Right atrium auricular region (tissue), 2 donors: Measurements from ENCODE around the gene CPSF2. TPM values are rescaled to one million over a fixed set of nuclear protein-coding genes. Genes with fewer than 3 reads are reported as not detected.
"Not testable (repeated sequence)": the region's sequence is repeated elsewhere in the genome, so short reads cannot be mapped to it uniquely, and the experiment has no call there.

Source experiments
- DNase-seq: peaks from one replicate; pipeline ENCODE4 v3.0.0-alpha.2; 2019; ENCODE audit warnings: low spot score
- H3K27ac ChIP-seq, 2 donors: fragments of 200-600 bp; sonication (generic); 1 replicate in 1 of 2; 2 replicates in 1 of 2; pipeline ENCODE4 v1.5.1; 2016 to 2019
- H3K27me3 ChIP-seq, 2 donors: fragments of 200-600 bp; sonication (generic); one replicate each; pipeline versions ENCODE4 v1.5.1 to v1.6.0; 2017 to 2019
- H3K36me3 ChIP-seq: fragments of 200-600 bp; sonication (generic); one replicate; pipeline ENCODE4 v1.5.1; 2016
- H3K4me1 ChIP-seq, 2 donors: fragments of 200-600 bp; sonication (generic); one replicate each; pipeline versions ENCODE4 v1.5.1 to v1.6.0; 2017 to 2019
- H3K4me3 ChIP-seq, 2 donors: fragments of 200-600 bp; sonication (generic); 1 replicate in 1 of 2; 2 replicates in 1 of 2; pipeline ENCODE4 v1.5.1; 2017 to 2019; ENCODE audit warnings: mild to moderate bottlenecking in 1 of 2, moderate library complexity in 1 of 2
- H3K9me3 ChIP-seq, 2 donors: fragments of 200-600 bp; sonication (generic); one replicate each; pipeline ENCODE4 v1.5.1; 2019
- total RNA-seq, 2 donors: library from RNA; depleted of rRNA; stranded (reverse); fragments of >200 nt; gene quantifications; one replicate each; pipeline ENCODE4 v1.1.0, GENCODE V29; 2016
- TF ChIP-seq, protein P1 (sequence below), 2 donors: fragments of 200-600 bp; sonication (generic); IDR thresholded peaks; one replicate each; pipeline ENCODE4 v1.5.1; 2019; ENCODE audit warnings: antibody characterized with exemption in 2 of 2

The CPSF2 gene
- total RNA-seq, 2 donors from 2014 or later, result 24.4 to 24.8 TPM

DNA sequence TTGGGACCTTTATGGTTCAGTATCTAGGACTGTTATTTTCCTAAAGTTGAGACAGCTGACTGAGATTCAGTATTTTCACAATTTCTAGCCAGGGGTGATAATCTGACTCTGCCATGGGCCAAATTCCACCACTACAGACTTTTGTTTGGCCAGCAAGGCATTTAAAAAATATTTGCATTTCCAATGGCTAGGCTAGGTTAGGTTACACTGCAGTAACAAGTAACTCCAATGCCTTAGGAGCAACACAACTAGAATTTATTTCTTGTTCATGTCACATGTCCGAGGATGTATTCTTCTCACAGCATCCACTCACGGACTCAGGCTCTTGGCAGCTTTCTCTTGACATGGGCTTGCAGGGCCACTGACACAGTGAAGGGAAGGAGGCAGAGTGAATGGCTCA is 83.0 kb downstream of the CPSF2 start:
- Histone ChIP-seq H3K27me3 (no peaks in the 10 kb centered on the region), H3K4me1 (no peaks in the 10 kb centered on the region), H3K27ac (no peak overlapping the region), H3K36me3 (no peaks in the 10 kb centered on the region), H3K9me3 (no peaks in the 10 kb centered on the region), H3K4me3 (no peak overlapping the region)
- no peak for DNase-seq
- TF ChIP-seq, protein P1, sequence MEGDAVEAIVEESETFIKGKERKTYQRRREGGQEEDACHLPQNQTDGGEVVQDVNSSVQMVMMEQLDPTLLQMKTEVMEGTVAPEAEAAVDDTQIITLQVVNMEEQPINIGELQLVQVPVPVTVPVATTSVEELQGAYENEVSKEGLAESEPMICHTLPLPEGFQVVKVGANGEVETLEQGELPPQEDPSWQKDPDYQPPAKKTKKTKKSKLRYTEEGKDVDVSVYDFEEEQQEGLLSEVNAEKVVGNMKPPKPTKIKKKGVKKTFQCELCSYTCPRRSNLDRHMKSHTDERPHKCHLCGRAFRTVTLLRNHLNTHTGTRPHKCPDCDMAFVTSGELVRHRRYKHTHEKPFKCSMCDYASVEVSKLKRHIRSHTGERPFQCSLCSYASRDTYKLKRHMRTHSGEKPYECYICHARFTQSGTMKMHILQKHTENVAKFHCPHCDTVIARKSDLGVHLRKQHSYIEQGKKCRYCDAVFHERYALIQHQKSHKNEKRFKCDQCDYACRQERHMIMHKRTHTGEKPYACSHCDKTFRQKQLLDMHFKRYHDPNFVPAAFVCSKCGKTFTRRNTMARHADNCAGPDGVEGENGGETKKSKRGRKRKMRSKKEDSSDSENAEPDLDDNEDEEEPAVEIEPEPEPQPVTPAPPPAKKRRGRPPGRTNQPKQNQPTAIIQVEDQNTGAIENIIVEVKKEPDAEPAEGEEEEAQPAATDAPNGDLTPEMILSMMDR (IDR thresholded peaks at IDR 0.05), result no peak

DNA sequence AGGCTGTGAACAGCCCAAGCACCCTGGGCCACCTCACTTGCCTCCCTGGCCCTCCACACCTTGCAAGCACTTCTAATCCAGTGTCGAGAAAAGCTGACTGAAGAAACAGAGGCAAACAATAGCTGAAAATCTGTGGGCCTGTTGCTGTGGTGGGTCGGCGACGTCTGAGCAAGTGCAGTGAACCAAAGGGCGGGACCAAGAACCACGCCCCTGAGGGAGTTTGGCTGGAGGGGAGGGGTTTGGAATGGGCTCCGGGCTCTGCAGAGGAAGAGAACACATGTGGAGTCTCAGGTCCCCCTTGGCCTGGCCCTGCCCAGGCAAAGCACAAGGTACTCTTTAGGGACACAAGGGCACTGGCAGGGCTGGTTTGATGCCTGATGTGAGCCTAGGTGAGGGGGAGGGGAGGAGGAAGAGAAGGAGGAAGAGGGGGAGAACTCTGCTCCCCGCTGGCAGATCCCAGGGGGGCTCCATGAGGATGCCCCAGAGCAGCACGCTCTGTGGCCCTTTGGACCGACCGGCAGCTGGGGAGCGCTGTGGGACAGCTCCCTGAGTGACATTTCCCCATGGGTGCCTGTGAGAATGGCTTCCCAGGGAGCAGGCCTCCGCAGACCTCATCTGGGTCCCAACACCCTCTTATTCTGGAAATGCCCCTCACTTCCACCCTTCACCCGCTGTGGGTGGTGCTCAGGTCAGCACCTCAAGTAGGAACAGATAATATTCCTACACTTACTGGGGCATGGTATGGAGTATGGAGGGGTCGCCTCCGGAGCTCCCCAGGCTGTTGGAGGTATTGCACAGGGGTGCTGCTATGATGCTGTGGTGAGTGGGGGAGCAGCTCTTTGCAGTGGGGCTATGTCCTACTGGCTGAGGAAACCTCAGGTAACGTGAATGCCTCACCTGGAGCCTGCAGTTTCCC is 85.5 kb downstream of the CPSF2 start:
- DNase-seq, result no peak
- no peak overlapping the region for H3K27ac ChIP-seq
- H3K36me3 ChIP-seq, result no peaks in the 10 kb centered on the region
- no peaks in the 10 kb centered on the region for H3K4me1 ChIP-seq
- H3K4me3 ChIP-seq, result no peak overlapping the region
- TF ChIP-seq, protein P1 (IDR thresholded peaks at IDR 0.05), result no peak
- no peaks in the 10 kb centered on the region for H3K9me3 ChIP-seq
- H3K27me3 ChIP-seq, result no peaks in the 10 kb centered on the region

DNA sequence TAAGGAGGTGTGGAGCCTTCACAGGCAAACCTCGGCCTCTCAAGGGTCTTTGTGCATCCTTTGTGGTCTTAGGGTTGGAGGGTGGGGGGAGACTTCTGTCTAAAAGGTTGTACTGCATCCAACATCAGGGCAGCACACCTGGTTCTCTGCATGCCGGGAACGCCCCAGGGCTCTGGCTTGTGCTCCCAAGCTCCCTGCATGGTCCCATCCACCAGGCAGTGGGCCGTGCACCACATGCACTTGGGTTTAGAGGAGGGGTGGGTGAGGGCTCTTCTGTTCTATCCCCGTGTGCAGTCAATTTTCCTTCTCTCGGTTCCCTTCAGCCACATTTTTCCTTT is 86.1 kb downstream of the CPSF2 start:
- TF ChIP-seq, protein P1 (IDR thresholded peaks at IDR 0.05), result no peak
- no peaks in the 10 kb centered on the region for H3K27me3 ChIP-seq
- H3K4me1 ChIP-seq, result no peaks in the 10 kb centered on the region
- DNase-seq, result no peak
- no peak overlapping the region for H3K4me3 ChIP-seq
- H3K9me3 ChIP-seq, result no peaks in the 10 kb centered on the region
- no peak overlapping the region for H3K27ac ChIP-seq
- H3K36me3 ChIP-seq, result no peaks in the 10 kb centered on the region

DNA sequence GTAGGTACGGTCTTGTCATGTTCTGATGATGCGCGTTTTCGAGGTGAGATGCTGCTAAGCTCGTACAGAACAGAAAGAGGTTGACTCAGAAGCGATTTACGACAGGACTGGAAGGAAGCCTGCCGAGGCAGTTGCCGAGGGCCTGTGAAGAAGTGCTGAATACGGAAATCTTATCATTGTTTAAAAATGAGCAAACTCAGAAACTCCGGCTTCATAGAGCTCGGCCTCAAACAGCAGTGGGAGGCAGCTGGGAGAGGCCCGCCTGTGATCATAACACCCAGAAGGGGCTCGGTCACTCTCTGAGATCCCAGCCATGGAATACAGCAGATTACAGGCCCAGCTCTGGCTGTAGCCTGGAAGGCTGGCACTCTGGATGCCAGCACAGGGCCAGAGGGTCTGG is 87.4 kb downstream of the CPSF2 start:
- DNase-seq, result no peak
- TF ChIP-seq, protein P1 (IDR thresholded peaks at IDR 0.05), result no peak
- Histone ChIP-seq H3K27me3 (no peaks in the 10 kb centered on the region), H3K9me3 (no peaks in the 10 kb centered on the region), H3K4me3 (no peak overlapping the region), H3K27ac (no peak overlapping the region), H3K4me1 (no peaks in the 10 kb centered on the region), H3K36me3 (no peaks in the 10 kb centered on the region)

DNA sequence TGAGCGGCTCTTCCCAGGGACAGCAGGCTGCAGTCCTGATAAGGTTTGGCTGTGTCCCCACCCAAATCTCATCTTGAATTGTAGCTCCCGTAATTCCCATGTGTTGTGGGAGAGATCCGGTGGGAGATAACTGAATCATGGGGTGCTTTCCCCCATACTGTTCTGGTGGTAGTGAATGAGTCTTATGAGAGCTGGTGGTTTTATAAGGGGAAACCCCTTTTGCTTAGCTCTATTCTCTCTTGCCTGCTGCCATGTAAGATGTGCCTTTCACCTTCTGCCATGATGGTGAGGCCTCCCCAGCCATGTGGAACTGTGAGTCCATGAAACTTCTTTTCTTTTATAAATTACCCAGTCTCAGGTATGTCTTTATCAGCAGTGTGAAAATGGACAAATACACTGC is 91.4 kb downstream of the CPSF2 start:
- DNase-seq, H3K4me3 ChIP-seq, H3K4me1 ChIP-seq, H3K36me3 ChIP-seq, H3K9me3 ChIP-seq, H3K27me3 ChIP-seq, H3K27ac ChIP-seq: not testable (repeated sequence)

DNA sequence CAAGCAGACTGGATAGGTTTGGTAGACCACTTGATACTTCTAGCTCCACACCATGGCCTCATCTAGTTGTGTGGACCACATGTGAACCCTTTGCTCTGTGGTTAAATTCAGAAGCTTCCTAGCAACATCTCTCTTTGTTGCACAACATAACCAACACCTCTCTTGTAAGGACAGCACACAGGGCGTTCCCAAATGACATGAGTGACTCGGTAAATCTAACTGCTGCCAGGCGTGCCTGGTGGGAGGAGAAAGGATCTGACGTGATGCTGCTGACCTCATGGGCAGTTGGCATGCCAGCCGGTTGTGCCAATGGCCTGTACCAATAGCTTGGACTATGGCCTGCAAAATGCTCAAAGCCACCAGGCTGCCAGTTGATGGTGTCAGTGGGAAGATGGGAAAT is 93.8 kb downstream of the CPSF2 start:
- TF ChIP-seq, protein P1 (IDR thresholded peaks at IDR 0.05), result no peak
- no peaks in the 10 kb centered on the region for H3K36me3 ChIP-seq
- H3K9me3 ChIP-seq, result no peaks in the 10 kb centered on the region
- no peaks in the 10 kb centered on the region for H3K4me1 ChIP-seq
- no peak overlapping the region for H3K4me3 ChIP-seq
- H3K27me3 ChIP-seq, result no peaks in the 10 kb centered on the region
- DNase-seq, result no peak
- H3K27ac ChIP-seq, result no peak overlapping the region
